ENCODE results near the gene ARHGAP30. TPM values are rescaled to one million over a fixed set of nuclear protein-coding genes. Genes with fewer than 3 reads are reported as not detected.

ARHGAP30 gene
- total RNA-seq, 1 experiment from 2014 or later: 0.39 TPM

DNA sequence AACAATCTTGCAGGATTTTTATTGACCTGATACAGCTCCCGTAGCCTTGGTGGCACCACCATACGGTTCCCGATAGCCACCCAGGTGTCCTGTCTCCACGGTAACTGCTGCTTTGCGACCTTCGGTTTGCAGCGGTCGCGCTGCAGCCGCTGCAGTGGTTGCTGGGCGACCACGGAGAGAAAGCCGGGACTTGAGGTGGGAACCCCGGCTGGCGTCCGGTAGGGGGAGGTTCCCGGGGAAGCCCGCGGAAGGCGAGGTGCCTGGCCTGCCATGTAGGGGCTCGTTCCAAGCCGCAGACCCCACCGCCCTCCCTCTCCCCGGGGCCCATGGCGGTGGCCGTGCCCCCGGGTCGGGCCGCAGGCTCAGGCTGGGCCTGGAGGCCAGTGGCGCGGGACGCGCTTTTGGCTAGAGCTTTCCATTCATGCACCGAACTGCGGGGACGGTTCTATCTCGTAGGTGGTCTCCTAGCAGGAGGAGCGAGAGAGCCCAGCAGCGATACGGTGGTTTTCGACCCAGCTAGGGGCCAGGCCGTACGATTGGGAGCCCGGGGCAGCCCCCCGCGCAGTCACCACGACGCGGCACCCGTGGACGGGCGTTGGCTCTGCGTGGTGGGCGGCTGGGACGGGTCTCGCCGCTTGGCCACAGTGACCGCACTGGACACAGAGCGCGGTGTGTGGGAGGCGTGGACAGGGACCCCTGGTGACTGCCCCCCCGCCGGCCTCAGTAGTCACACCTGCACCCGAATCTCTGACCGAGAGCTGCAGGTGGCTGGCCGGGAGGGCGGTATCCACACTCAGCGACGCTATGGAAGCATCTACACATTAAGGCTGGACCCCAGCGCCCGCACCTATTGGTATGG lies 28.7 kb upstream of the ARHGAP30 start, which contains the start of gene KLHDC9 (continued):
- TF ChIP-seq, protein P1, sequence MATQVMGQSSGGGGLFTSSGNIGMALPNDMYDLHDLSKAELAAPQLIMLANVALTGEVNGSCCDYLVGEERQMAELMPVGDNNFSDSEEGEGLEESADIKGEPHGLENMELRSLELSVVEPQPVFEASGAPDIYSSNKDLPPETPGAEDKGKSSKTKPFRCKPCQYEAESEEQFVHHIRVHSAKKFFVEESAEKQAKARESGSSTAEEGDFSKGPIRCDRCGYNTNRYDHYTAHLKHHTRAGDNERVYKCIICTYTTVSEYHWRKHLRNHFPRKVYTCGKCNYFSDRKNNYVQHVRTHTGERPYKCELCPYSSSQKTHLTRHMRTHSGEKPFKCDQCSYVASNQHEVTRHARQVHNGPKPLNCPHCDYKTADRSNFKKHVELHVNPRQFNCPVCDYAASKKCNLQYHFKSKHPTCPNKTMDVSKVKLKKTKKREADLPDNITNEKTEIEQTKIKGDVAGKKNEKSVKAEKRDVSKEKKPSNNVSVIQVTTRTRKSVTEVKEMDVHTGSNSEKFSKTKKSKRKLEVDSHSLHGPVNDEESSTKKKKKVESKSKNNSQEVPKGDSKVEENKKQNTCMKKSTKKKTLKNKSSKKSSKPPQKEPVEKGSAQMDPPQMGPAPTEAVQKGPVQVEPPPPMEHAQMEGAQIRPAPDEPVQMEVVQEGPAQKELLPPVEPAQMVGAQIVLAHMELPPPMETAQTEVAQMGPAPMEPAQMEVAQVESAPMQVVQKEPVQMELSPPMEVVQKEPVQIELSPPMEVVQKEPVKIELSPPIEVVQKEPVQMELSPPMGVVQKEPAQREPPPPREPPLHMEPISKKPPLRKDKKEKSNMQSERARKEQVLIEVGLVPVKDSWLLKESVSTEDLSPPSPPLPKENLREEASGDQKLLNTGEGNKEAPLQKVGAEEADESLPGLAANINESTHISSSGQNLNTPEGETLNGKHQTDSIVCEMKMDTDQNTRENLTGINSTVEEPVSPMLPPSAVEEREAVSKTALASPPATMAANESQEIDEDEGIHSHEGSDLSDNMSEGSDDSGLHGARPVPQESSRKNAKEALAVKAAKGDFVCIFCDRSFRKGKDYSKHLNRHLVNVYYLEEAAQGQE (IDR thresholded peaks at IDR 0.05; ENCODE audit: low read depth): no peak
- TF ChIP-seq RAD21 (IDR thresholded peaks at IDR 0.05; ENCODE audit: low read depth): no peak
- no peak for TF ChIP-seq ELF1 (IDR thresholded peaks at IDR 0.05; ENCODE audit: borderline replicate concordance, low read depth)
- TF ChIP-seq EZH2 (IDR thresholded peaks at IDR 0.05): no peak
- TF ChIP-seq EZH2phosphoT487 (IDR thresholded peaks at IDR 0.05; ENCODE audit: borderline replicate concordance): no peak
- no peak for TF ChIP-seq SRF (IDR thresholded peaks at IDR 0.05; ENCODE audit: low read depth)
- TF ChIP-seq, protein P2, sequence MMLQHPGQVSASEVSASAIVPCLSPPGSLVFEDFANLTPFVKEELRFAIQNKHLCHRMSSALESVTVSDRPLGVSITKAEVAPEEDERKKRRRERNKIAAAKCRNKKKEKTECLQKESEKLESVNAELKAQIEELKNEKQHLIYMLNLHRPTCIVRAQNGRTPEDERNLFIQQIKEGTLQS (IDR thresholded peaks at IDR 0.05): no peak
- no peak for TF ChIP-seq CEBPB (IDR thresholded peaks at IDR 0.05; ENCODE audit: low read depth)

DNA sequence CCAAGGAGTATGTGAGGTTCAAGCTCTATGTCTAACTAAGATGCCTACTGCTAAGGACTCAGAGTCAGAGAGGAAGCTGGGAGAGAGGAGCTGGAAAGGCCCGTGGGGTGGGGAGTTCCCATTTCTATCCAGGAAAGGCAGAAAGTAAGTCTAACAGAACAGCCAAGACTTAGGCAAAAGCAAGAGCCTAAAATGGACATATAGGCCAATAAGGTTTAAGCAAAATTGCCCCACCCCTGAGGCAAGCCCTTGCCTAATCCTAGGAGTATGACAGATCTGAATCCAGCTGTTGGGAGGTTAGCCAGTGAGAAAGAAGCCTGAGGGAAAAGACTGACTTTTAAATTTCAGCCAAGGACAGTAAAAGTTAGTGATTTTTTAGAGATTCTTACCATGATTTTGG lies 26.8 kb upstream of the ARHGAP30 start:
- Histone ChIP-seq H3K4me1 (ENCODE audit: control insufficient read depth in 1 of 2, insufficient read depth in 2 of 2, low read length in 2 of 2) (peaks cover 10 to 42% of the 10 kb centered on the region in 2 experiments), H2AFZ (ENCODE audit: low read depth, low read length, poor library complexity, severe bottlenecking) (no peak overlapping the region), H3K27ac (ENCODE audit: low read depth, low read length) (no peak overlapping the region), H3K9me3 (ENCODE audit: control insufficient read depth in 1 of 2, insufficient read depth in 1 of 2, low read depth in 1 of 2, low read length in 2 of 2) (no peaks in the 10 kb centered on the region), H4K20me1 (ENCODE audit: insufficient read depth) (no peaks in the 10 kb centered on the region), H3K4me2 (ENCODE audit: low read length) (no peak overlapping the region), H3K9ac (ENCODE audit: low read length) (no peak overlapping the region), H3K9me2 (ENCODE audit: insufficient read depth) (no peaks in the 10 kb centered on the region), H3K4me3 (replicated peaks in 1 of 2; ENCODE audit: low read depth in 1 of 2, low read length in 2 of 2) (no peak overlapping the region), H3K36me3 (ENCODE audit: control insufficient read depth in 1 of 2, insufficient read depth in 2 of 2, low read length in 2 of 2) (peaks cover 9 to 10% of the 10 kb centered on the region in 2 experiments; a peak in 3 of 4 replicates), H3K79me2 (ENCODE audit: insufficient read depth, low read length) (peaks cover 4% of the 10 kb centered on the region; the same call in 1 of the 2 replicates), H3K27me3 (ENCODE audit: insufficient read depth, low read length) (no peaks in the 10 kb centered on the region)
- POLR2A ChIA-PET: no interaction called here
- RAD21 ChIA-PET (ENCODE audit: low non-redundant PET in 1 of 2, low total read pairs in 2 of 2, uncharacterized antibody in 2 of 2, unreplicated experiment in 2 of 2): interaction anchor here (0.9 to 1.4 kb wide), 2 partner anchors 23 to 99 kb away, joined by 3 read pairs; no protein-coding TSS in a partner anchor
- CTCF ChIA-PET: interaction anchor here (0.7 to 3.5 kb wide), 9 partner anchors 8 to 262 kb away, joined by 3 to 25 read pairs (median 8); no protein-coding TSS in a partner anchor
- ATAC-seq: no peak
- no peak for DNase-seq (ENCODE audit: low read depth, low spot score)
- no peak for TF ChIP-seq EGR1 (IDR thresholded peaks at IDR 0.05; ENCODE audit: low read depth)
- no peak for TF ChIP-seq FOSL1 (IDR thresholded peaks at IDR 0.05; ENCODE audit: low read depth)
- no peak for TF ChIP-seq ELF1 (IDR thresholded peaks at IDR 0.05; ENCODE audit: borderline replicate concordance, low read depth)
- TF ChIP-seq CBX3 (IDR thresholded peaks at IDR 0.05; ENCODE audit: low read depth): no peak
- TF ChIP-seq ZNF274 (IDR thresholded peaks at IDR 0.05; ENCODE audit: low read depth, low read length): no peak
- no peak for TF ChIP-seq SIN3A (IDR thresholded peaks at IDR 0.05; ENCODE audit: low read depth)
- no peak for TF ChIP-seq TCF7L2 (IDR thresholded peaks at IDR 0.05; ENCODE audit: borderline replicate concordance, extremely low read depth, insufficient read depth, insufficient read length)
- TF ChIP-seq, protein P1 (IDR thresholded peaks at IDR 0.05; ENCODE audit: low read depth): no peak
- no peak for TF ChIP-seq EZH2phosphoT487 (IDR thresholded peaks at IDR 0.05; ENCODE audit: borderline replicate concordance)
- TF ChIP-seq ZFX (IDR thresholded peaks at IDR 0.05): no peak
- no peak for TF ChIP-seq CEBPB (IDR thresholded peaks at IDR 0.05; ENCODE audit: low read depth)
- TF ChIP-seq SRF (IDR thresholded peaks at IDR 0.05; ENCODE audit: low read depth): no peak
- no TSS peak for BruUV-seq (replicated peaks)
- intact Hi-C loops (cut with micrococcal nuclease): loop anchor here (2.0 to 5.0 kb wide), 2 partner anchors 52 to 74 kb away; partner anchors contain the start of genes F11R and USF1
